GM20000 (cell line): ENCODE data around the gene HELZ.

ENCODE experiments used
- DNase-seq: peaks from one replicate; pipeline ENCODE4 v3.0.0; 2012; ENCODE audit warnings: low spot score
- CTCF ChIP-seq: IDR thresholded peaks from 2 replicates; pipeline ENCODE4 v1.5.1; 2012; ENCODE audit warnings: mild to moderate bottlenecking, control low read depth; ENCODE audit errors: extremely low read depth, missing control alignments

The HELZ gene

GRCh38 chr17:67283731-67284516 is 38.9 kb upstream of the HELZ start:
- DNase-seq = no peak
- TF ChIP-seq CTCF = no peak

- no peak for DNase-seq
- no peak for TF ChIP-seq CTCF
Observed at GRCh38 chr17:67281743-67282142, 36.7 kb upstream of the HELZ start.

- no peak for DNase-seq
- no peak for TF ChIP-seq CTCF
Observed at GRCh38 chr17:67281053-67281452, 36.1 kb upstream of the HELZ start.

GRCh38 chr17:67280279-67280678 is 35.3 kb upstream of the HELZ start:
- no peak for DNase-seq
- TF ChIP-seq CTCF = no peak

GRCh38 chr17:67279115-67279514 is 34.1 kb upstream of the HELZ start:
- TF ChIP-seq CTCF = no peak

GRCh38 chr17:67278363-67278762 is 33.4 kb upstream of the HELZ start:
- DNase-seq = no peak
- no peak for TF ChIP-seq CTCF

More at GRCh38 chr17:67279115-67279514, 34.1 kb upstream of the HELZ start:
- no peak for DNase-seq

- TF ChIP-seq CTCF = no peak
- DNase-seq = no peak
Observed at GRCh38 chr17:67276075-67276474, 31.1 kb upstream of the HELZ start.
